Stimulated activated CD8-positive, alpha-beta memory T cell treated with anti-CD3 and anti-CD28 coated beads, Interleukin-4, amount 100 ng/mL, for 24 hours (primary cell): ENCODE measurements around the gene TCTN2.

Source experiments
- DNase-seq: peaks from one replicate; pipeline ENCODE4 v3.0.0-alpha.2; 2020; ENCODE audit warnings: low read depth

Gene TCTN2

GRCh38 chr12:123686636-123687190 is 15.8 kb downstream of the TCTN2 start:
- no peak for DNase-seq

GRCh38 chr12:123690191-123690840 is 19.4 kb downstream of the TCTN2 start:
- DNase-seq = no peak

GRCh38 chr12:123696207-123696606 is 25.3 kb downstream of the TCTN2 start:
- no peak for DNase-seq

GRCh38 chr12:123696646-123697045 is 25.7 kb downstream of the TCTN2 start:
- no peak for DNase-seq

GRCh38 chr12:123705935-123706334 is 35.0 kb downstream of the TCTN2 start:
- no peak for DNase-seq

GRCh38 chr12:123707466-123707865 is 36.6 kb downstream of the TCTN2 start:
- DNase-seq = no peak

DNA sequence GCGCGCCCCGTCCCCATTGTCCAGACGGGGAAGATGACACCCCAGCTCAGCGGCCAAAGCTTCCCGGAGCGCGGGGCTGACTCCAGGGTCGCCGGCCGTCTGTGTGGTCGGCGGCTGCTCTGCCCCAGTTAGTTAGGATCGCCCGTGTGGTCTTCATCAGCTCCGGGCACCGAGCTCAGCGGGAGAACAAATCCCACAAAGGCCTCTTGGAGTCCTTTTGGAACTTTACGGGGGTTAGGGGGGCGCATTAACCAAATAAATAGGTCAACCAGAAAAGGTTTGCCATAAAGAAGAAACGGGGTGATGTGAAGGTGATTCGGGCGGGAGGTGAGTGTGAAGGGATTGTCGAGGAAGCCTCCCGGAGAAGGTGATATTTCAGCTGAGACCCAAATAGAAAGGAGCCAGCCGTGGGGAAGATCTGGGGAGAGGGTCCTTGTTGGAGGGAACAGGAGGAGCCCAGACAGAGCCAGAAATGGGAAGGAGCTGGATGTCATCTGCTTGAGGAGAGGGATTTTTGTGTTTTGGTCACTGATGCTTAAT is 41.9 kb downstream of the TCTN2 start:
- no peak for DNase-seq

DNA sequence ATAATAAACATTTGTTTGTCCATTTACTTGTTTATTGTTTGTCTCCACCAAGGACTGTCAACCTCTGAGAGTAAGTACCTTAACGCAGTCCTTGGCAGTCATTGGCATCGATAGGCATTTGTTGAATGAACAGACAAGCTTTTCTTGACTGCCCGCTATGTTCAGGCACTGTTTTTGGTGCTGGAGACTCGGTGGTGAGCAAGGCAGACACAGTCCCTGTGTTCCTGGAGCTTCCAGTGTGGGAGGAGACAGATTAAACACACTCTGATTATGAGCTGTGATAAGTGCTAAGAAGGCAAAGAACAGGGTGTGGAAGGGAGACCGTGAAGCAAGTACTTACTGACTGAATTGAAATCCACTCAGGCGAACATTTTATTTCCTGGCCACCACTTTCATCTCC is 42.5 kb downstream of the TCTN2 start:
- no peak for DNase-seq

GRCh38 chr12:123713823-123714585 is 43.1 kb downstream of the TCTN2 start:
- DNase-seq = peak; percentile 33

DNA sequence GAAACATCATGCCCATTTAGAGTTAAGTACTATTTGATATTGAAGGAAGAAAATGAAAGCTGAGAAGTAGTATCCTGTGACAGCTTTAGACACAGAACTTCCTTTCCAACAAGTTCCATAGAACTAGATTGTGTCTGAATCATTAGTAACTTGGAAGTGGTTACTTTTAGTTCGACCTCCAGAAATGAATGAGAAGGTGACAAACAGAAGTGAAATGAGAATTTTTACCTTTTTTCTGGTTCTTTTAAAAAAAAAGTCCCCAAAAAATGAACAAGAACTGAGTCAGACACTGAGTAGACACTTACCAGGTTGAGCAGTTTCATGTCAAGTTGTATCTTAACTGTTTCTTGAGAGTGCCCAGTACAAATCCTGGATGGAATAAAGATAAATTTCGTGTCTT is 44.3 kb downstream of the TCTN2 start:
- DNase-seq = no peak

- DNase-seq = no peak
Measured at GRCh38 chr12:123717350-123717749, 46.4 kb downstream of the TCTN2 start.

GRCh38 chr12:123720141-123720814 is 49.4 kb downstream of the TCTN2 start:
- no peak for DNase-seq

DNA sequence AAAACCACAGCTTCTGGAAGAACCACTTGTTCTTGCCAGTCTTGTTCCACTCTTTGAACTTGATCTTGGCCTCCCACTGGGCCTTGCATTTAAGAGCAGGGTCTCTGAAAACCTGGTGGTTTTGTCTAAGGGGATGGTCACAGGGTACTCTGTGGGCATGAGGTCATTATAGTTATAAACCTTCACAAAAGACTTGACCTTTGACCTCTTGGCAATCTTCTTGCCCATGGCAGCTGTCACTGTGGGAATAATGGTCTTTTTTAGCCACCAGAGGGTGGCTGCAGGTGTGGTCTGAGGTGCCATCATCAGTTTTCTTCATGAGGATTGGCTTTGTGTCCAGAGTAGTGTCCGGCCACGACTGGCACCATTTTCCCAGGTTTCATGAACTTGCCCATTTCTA is 50.3 kb downstream of the TCTN2 start:
- DNase-seq = no peak

DNA sequence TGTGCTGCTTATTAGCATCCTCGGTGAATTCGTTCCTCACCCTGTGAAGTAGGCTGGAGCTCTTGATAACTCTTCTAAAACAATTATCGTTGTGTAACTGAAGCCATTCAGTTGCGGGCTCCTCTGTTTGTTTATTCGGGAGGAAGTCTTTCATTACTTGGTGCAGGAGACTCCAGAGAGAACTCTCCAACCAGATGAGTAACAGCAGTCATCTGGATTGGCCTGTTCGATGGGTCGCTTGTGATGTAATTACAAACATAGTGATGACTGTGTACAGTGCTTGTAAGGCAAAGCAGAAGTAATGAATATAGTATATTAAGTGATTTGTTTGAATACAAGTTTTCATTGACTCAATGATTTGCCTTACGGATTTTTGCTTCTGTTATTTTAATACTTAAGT is 52.1 kb downstream of the TCTN2 start:
- no peak for DNase-seq

GRCh38 chr12:123723765-123724164 is 52.9 kb downstream of the TCTN2 start:
- no peak for DNase-seq

GRCh38 chr12:123726244-123726643 is 55.3 kb downstream of the TCTN2 start:
- no peak for DNase-seq

GRCh38 chr12:123726962-123727361 is 56.0 kb downstream of the TCTN2 start:
- DNase-seq = no peak

DNA sequence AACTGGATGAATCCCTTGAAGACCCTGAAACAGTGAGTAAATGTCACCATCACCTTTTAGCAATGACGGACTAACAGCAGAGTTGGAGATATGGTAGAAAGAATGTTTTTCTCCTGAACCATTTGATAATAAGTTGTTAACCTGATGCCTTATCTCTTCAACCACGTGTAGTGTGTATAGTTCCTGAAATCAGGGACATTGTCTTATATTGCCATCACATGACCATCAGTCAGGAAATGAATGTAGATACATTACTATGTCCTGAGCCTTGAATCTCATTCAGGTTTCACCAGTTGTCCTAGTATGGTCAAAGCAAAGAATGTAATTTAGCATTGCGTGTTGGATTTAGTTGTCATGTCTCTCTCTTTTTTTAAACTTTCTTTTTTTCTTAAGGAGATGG is 57.0 kb downstream of the TCTN2 start:
- DNase-seq = no peak

GRCh38 chr12:123731596-123731995 is 60.7 kb downstream of the TCTN2 start:
- no peak for DNase-seq

- no peak for DNase-seq
Measured at GRCh38 chr12:123732251-123732650, 61.3 kb downstream of the TCTN2 start.

DNA sequence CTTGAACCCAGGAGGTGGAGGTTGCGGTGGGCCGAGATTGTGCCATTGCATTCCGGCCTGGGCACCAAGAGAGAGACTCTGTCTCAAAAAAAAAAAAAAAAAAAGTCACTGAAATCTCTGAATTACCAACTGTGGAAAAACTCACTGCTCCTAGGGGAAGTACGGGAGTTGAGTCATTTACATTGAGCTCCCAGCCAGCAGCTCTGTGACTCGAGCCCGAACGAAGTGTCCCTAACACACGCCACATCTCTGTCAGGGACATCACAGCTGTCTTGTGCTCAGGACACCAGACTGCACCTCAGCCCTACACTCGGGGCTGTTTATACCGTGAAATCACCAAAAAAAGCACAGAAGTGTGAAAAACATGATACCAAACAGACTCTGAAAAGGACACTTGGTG is 62.3 kb downstream of the TCTN2 start:
- no peak for DNase-seq

GRCh38 chr12:123734268-123734667 is 63.4 kb downstream of the TCTN2 start:
- no peak for DNase-seq
